Activated naive CD4-positive, alpha-beta T cell treated with anti-CD3 and anti-CD28 coated beads, Interleukin-2, amount 50 U/mL, for 16 hours (primary cell): ENCODE measurements around the gene PRKCH.
A peak's percentile ranks its signal among the peaks of the same experiment; 100 is the strongest.

Experiments
- DNase-seq: peaks from one replicate; pipeline ENCODE4 v3.0.0-alpha.2; 2020

Gene PRKCH

DNA sequence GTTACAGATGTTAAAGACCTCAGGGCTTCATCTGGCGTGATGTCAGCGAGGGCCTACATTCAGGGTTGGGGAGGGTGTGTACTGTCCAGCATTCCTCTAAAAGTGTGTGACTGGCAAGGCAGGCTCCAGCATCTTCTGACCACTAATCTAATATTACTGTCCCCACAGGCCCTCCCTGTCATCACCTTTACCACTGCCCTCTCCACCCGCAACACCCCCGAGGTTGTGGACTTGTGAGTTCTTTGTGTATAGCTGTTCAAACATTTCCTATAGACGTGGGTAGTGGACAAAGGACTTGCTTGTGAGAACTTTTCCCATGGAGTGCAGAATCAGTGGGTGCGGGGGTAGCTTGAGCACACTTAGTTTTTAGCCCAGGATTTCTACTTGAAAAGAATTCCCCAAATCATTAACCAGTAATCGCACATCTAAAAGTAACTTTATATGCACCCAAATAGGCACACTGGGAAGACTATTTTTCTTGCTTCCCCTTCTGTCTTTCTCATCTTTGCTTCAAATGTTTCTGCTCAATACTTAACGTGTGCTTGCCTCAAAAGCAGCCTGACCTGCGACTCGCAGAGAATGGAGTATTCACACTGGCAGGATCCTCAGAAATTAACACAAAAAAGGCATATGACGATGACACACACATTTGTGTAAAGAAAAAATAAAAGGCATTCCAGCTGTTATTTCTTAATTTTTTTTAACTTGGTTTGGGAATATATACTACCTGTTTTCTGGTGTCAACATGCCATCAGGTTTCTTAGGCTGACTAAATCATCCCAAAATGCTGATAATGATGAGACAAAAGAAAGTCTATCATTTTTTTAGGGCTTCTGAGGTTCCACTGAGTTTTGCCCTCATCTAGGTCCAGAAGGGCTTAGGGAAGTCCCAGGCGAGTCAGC lies 215.5 kb downstream of the PRKCH start:
- DNase-seq = no peak

- DNase-seq = peak; percentile 49
Measured at GRCh38 chr14:61537563-61538463, 216.4 kb downstream of the PRKCH start.

DNA sequence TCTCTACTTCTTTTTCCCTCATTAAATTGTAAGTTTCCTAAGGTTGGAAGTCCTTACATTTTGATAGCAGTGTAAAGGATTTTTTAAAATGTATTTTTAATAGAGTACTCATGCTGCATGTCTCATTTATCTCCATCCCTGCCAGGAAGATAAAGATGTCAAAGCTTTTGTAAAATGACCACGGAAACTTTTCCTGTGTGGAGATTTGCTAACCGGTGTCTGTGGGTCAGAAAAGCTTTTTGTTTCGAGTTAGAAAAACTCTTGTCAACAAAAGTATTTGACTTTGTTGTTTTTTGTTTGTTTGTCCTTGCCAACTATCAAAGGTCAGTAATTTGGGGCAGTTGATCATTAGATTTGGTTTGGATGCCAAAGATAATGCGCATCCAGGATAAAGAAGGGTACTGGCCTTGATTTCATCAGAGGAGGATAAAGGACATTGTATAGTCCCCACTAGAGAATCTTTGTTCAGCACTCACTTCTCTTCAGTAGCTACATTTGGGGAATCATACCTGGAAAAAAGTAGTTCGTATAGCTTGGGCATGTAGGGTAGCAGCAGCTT lies 217.2 kb downstream of the PRKCH start:
- DNase-seq = no peak

- DNase-seq = no peak
Measured at GRCh38 chr14:61539631-61540030, 218.3 kb downstream of the PRKCH start.

DNA sequence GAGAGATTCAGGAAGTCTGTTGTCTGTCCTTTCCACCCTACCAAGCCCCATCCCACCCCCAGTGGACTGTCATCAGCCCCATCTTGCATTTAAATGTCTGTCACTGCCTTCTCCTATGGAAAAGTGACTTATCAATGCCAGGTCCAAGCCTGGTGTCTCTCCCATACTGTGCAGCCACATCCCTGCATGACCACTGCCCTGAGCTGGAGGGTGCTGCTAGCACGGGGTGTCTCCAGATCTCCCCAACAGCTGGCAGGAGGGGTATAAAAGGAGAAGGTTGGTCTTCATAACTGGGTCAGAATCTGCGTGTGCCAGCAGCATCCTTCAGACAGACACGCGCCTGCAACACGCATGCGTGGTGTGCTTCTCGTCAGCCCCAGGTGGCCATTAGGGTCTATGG lies 219.6 kb downstream of the PRKCH start:
- DNase-seq = no peak

- no peak for DNase-seq
Measured at GRCh38 chr14:61542848-61543790, 221.7 kb downstream of the PRKCH start.

DNA sequence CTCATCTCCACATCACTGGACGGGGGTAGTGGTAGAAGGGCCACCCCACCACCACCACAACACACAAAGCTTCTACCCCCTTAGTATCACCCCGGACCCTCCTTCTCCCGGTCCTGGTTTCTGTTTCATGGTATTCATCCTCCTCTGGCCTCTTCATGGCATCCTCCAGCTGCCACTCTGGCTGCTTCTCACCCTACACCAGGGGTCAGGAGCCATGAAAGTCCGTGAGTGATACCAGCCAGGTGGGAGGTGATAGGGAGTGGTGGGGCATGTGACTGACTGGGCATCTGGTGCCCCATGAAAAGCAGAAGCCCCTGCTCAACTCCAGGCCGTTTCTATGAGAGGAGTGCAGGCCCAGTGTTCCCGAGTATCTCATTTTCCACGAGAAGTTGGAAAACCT lies 222.6 kb downstream of the PRKCH start:
- DNase-seq = no peak

- no peak for DNase-seq
Measured at GRCh38 chr14:61544448-61545330, 223.3 kb downstream of the PRKCH start.

DNA sequence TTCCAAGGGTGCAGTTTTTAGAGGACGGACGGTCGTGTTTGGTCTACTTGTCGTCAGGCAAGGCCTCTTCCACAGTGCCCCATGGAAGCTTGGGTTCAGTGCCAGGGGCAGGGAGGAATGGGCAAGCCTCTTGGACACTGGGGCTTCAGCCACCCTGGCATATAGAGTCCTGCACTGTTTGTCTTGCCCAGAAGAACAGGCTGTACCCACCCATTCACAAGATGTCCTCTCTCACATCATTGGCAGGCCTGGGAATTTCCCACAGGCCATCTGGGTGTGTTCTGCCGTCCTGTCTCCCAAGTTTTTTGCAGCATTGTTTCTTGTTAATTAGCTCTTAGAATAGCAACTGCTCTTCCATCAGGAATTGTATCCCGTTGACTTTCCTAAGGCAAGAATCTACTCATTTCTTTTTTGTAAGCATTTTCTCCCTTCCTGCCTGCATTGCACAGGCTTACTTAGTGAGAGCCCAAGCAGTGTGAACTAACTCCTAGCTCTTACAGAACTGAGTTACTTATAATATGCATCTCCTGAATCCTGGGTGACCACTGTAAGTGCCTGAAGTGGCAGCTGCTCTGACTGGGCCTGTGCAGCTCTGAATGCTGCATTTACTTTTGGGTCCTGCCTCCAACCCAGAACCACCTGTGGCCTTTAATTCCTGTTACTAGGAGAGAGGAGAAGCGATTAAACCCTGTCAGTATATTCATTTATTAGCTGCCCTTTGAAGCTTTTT lies 224.5 kb downstream of the PRKCH start:
- DNase-seq = no peak

DNA sequence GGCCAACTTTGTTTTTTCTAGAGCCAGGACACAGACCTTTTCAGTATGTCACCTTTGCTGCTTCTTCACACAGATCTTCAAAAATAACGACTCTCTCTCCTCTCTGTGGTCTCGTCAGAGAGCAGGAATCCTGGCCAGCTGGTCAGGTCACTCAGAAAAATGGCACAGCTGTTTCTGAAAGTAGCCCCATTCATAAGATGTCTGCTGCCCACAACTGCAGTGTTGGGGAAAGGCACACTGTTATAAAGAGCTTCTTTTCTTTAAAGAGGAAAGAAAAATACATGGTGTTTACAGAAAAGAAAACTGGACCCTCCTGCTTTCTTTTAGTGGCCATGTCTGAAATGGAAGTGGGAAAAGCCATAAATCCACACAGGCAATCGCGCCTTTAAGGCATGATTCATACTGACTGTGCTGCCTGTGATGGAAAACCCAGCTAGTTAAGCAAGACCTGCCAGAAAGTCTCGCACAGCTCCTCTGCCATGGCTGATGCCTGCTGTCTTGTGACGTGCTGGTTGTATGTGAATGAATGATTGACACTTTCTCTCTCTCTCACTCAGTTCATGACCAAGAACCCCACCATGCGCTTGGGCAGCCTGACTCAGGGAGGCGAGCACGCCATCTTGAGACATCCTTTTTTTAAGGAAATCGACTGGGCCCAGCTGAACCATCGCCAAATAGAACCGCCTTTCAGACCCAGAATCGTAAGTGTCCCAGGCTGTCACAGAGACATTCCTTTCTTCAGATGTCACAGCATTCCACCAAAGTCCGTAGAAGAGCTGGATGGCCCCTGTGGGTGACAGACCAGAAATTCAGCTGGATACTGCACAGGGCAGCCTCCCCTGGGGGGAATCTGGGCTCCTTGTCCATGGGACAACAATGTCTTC lies 226.0 kb downstream of the PRKCH start:
- no peak for DNase-seq

- no peak for DNase-seq
Measured at GRCh38 chr14:61549425-61549824, 228.0 kb downstream of the PRKCH start.

DNA sequence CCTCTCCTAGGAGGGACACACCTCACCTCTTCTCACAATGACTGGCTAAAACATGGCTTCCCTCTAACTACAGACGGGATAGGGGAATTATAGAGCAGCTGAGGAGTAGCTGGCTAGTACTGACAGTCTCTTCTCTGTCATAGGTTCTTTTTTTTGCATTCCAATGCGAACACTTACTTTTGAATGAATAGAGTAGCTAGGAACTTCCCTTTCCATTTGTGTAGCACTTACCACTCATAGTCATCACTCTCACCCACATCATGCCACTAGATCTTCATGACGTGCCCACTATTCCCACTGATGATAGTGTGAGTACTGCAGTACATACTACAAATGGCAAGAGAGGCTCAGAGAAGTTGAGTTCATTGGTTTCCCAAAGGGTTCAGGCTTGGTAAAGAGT lies 230.0 kb downstream of the PRKCH start:
- DNase-seq = no peak

- DNase-seq = no peak
Measured at GRCh38 chr14:61552241-61552640, 230.9 kb downstream of the PRKCH start.

- DNase-seq = no peak
Measured at GRCh38 chr14:61553730-61554641, 232.6 kb downstream of the PRKCH start.

GRCh38 chr14:61555056-61555838 lies 233.9 kb downstream of the PRKCH start:
- no peak for DNase-seq

DNA sequence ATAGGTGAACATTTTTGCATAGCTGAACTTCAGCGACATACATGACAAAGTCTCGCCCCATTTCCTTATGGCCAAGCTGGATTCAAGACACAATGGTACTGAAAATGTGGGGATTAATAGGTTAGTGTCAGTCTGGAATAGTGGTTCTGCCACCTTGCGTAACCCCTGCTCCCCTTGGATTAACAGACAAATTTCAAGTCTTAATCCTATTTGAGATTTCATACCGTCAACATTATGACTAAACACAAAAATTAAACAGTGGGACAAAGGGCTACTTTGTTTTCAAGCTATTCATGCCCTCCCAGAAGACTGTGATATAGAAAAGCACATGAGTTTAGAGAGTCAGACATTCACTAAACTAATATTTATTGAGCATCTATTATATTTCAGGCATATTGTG lies 235.1 kb downstream of the PRKCH start:
- DNase-seq = no peak

DNA sequence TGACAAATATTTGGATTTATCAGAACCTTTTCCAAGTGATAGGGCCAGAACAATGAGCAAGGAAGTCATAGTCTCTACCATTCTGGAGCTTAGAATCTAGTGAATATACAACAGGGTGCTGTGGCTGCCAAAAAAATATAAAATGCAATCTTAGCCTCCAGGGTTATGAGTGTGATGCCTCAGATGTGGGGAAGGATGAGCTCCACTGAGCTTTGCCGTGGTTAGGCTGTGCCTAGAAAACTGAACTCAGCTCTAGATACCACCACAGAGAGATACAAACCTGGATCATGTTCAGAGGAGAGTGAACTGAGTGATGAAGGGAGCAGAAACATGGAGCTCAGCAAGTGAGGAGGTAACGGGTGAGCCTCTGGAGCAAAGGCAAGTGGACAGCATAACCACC lies 235.9 kb downstream of the PRKCH start:
- no peak for DNase-seq

DNA sequence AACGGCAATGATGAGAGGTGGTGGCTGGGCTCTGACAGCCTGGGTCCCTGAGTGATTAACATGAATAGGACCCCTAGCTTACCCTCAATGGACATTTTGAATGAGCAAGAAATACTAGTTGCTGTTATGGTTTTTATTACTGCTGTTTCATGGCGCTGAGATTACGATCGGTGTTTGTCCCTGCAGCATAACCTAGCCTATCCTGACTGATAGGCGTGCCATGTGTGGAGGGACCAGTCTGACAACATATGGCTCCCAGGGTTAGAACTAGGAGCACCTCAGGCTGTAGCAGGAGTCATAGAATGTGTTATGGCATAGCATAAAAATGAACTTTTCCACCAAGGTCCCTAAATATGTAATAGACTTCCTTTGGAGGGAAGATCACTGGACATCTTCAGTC lies 236.5 kb downstream of the PRKCH start:
- no peak for DNase-seq
